GM19468 (cell line): ENCODE results near the gene RAB27A.
"Not testable (repeated sequence)": the region's sequence is repeated elsewhere in the genome, so short reads cannot be mapped to it uniquely, and the experiment has no call there.

ENCODE experiments used
- ATAC-seq: cut with Tn5 transposase; IDR thresholded peaks from one replicate; pipeline ENCODE4 v1.9.1; 2021; ENCODE audit warnings: mild to moderate bottlenecking, moderate library complexity, moderate number of reproducible peaks; ENCODE audit not compliant: unreplicated experiment; ENCODE audit errors: extremely low read depth

Gene RAB27A

DNA sequence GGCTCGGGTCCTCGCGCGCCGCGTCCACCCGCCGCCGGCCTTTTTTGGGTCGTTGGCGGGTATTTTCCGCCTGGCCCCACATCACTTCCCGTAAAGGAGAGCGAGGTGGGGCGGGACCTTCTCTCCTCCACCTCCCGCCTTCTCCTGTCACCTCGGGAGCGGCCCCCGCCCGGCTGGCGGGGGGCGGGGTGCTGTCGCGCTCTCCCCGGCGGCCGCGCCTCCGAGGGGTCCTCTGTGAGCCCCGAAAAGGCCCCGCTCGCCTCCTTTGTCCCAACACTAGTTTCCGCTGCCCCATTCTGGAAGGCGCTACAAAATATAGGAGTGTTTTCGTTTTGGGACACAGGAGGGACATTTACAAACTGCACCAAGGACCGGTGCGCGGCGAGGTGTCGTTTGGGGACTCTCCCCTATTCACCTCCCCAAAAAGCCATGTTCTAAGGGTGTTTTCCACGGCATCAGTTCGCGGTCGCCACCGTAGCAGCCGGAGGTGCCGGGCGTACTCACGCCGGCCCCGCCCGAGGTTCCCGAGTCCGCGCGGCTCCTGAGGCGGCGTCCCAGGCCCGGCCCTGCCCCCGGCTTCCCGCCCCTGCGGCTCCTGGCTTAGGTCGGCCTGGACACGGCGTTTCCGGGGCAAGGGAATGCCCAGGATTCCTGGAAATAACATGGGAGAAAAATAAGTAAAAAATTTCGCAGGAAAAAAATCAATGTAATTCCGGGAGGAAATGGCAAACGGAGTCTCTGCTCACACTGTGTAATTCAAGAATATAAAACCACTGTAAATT, at the start of gene RAB27A:
TSS of gene RAB27A (minus strand) at position 68 of the 782 bp plus-strand sequence. CDS start 54,879 bp downstream, outside the sequence.
- no peak for ATAC-seq

GRCh38 chr15:55337160-55337559, 47.5 kb upstream of the RAB27A start:
- no peak for ATAC-seq

GRCh38 chr15:55334997-55335396, 45.4 kb upstream of the RAB27A start:
- no peak for ATAC-seq

DNA sequence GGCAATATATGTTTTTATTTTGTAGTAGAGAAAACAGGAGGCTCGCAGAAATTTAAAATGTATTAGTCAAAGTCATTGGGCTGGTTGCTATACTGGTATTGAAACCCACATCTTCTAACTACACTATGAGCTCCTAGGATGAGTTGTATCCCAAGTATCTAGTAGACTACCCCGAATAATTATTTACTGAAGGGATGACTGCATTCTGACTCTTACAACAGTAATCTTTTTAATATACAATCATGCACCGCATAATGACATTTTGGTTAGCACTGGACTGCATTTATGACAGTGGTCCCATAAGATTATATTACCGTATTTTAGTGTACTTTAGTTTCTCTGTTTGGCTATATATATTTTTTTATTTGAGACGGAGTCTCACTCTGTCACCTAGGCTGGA, 44.8 kb upstream of the RAB27A start:
- no peak for ATAC-seq

- ATAC-seq = no peak
Measured at GRCh38 chr15:55327387-55327786, 37.8 kb upstream of the RAB27A start.

- ATAC-seq = no peak
Measured at GRCh38 chr15:55322467-55322866, 32.9 kb upstream of the RAB27A start.

DNA sequence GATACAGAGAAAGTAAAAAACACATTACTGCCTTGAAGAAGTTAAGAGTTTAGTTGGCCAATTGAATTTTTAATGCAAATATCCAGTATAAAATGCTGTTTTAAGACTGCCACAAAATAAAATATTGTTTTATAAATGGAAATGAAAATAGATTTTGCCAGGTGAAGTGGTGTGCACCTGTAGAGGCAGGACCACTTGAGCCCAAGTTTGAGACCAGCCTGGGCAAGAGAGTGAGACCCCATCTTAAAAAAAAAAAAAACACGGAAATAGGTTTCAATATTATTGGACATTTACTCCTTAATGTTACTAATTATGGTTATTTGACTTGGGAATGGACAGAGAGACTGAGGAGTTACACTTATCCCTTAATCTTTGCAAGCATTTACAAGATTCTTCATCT, 31.4 kb upstream of the RAB27A start:
- no peak for ATAC-seq

GRCh38 chr15:55320238-55320550, 30.6 kb upstream of the RAB27A start:
- ATAC-seq = no peak

GRCh38 chr15:55319537-55320237, 30.1 kb upstream of the RAB27A start:
- ATAC-seq = no peak

- ATAC-seq = peak; percentile 77
Measured at GRCh38 chr15:55318588-55319494, 29.2 kb upstream of the RAB27A start, which contains the start of the genes PIGB and PIGBOS1. Gene PIGB (plus strand): TSS chr15:55319222. CDS start chr15:55319251, 29 bp downstream. Gene PIGBOS1 (minus strand): TSS chr15:55319123. CDS start chr15:55317792, 1,331 bp downstream.

GRCh38 chr15:55302801-55303200, 13.2 kb upstream of the RAB27A start:
- ATAC-seq = not testable (repeated sequence)

DNA sequence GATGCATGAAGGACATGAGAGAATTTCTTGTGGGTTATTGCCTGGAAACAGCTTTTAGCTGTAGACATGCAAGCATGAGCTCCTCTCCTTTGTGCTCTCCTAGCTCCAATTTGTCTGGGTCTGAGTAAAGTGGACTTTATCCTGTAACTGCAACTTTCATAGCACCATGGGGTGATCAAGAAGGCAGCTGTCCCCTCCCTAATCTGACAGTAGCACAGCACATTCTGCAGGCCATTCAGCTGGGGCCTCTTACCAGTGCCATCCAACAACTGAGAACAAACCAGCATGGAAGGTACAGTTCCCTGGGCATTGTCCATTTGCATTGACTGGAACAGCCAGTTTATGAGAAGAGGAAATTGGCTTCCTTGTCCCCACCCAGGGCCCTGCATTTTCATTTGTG, 7.7 kb upstream of the RAB27A start:
- ATAC-seq = no peak

GRCh38 chr15:55290528-55291057, 980 bp upstream of the RAB27A start:
- peak; percentile 74 for ATAC-seq

GRCh38 chr15:55289011-55289745, 435 bp downstream of the RAB27A start:
- no peak for ATAC-seq

GRCh38 chr15:55288006-55288717, 1.5 kb downstream of the RAB27A start:
- no peak for ATAC-seq

GRCh38 chr15:55286442-55287189, 3.0 kb downstream of the RAB27A start:
- ATAC-seq = not testable (repeated sequence)

DNA sequence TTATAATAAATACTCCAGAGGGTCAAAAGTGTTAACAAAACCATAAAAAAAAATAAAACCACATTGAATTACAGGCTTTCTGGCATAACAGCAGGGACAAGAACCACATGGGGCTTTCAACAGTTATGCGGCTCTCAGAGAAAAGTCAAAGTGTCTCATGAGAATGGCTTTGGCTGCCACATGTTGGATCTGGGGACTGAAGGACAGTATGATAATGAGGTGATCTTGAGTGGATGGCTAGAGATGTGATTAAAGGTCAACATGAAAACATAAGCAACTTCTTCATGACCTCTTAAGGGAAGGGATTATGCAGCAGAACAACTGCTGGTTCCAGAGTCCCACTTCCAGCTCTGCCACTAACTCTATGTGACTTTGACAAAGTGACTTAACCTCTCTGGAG, 5.2 kb downstream of the RAB27A start:
- ATAC-seq = no peak
